Measurements from ENCODE around the gene RALGAPA2.

DNA sequence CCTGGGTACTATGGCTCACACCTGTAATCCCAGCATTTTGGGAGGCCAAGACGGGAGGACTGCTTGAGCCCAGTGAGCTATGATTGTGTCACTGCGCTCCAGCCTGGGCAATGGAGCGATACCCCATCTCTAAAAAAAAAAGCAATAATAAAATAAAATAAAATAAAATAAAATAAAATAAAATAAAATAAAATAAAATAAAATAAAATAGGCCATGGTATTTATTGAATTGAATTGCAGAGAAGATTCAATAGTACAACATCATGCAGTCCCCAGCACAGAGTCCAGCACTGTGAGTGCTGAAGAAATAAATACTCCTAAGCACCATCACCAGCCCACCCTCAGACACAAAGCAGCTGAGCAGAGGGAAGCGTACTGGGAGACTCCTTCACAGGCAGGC is 144.7 kb downstream of the RALGAPA2 start:
- TF ChIP-seq EZH2phosphoT487 (IDR thresholded peaks at IDR 0.05; ENCODE audit: low read depth) (no peak), CTCF (IDR thresholded peaks at IDR 0.05; ENCODE audit: low read depth, low read length) (no peak)

Data from OCI-LY3 (cell line).